WTC11 (cell line): Measurements from ENCODE around the gene PPEF1. TPM values are rescaled to one million over a fixed set of nuclear protein-coding genes. Genes with fewer than 3 reads are reported as not detected.
A peak's percentile ranks its signal among the peaks of the same experiment; 100 is the strongest.

ENCODE experiments used
- ATAC-seq: fragments of 200-7000 bp; cut with Tn5 transposase; 2 replicates; pipeline ENCODE4 v1.10.0; 2021; ENCODE audit warnings: mild to moderate bottlenecking, moderate library complexity
- Bru-seq: library from RNA; stranded (reverse); fragments of 400-500 nt; gene quantifications from one replicate; lab custom pipeline; 2021; lab: Mats Ljungman, UMichigan
- CTCF ChIA-PET: fragments of 300-600 bp; sonication (Branson Sonifier 250); formaldehyde crosslinking; loops from one replicate; lab custom pipeline; 2021; ENCODE audit warnings: antibody characterized with exemption; lab: Charles Lee
- POLR2A ChIA-PET: fragments of 350-600 bp; sonication (Branson Sonifier 250); formaldehyde crosslinking; loops from one replicate; lab custom pipeline; 2021; ENCODE audit warnings: antibody characterized with exemption; lab: Charles Lee
- DNase-seq: peaks from one replicate; pipeline ENCODE4 v3.0.0; 2021; ENCODE audit warnings: low spot score
- H3K27ac Mint-ChIP-seq: 2 replicates; pipeline ENCODE4 v1.8.0; 2021; ENCODE audit warnings: mixed read lengths
- H3K27me3 Mint-ChIP-seq: 2 replicates; pipeline ENCODE4 v1.8.0; 2021; ENCODE audit warnings: low read depth, mild to moderate bottlenecking, moderate library complexity, mixed read lengths
- H3K36me3 Mint-ChIP-seq: 2 replicates; pipeline ENCODE4 v1.8.0; 2021; ENCODE audit warnings: mixed read lengths
- H3K4me1 Mint-ChIP-seq: 2 replicates; pipeline ENCODE4 v1.8.0; 2022; ENCODE audit warnings: mixed read lengths
- H3K4me3 Mint-ChIP-seq: 2 replicates; pipeline ENCODE4 v1.8.0; 2021; ENCODE audit warnings: mild to moderate bottlenecking, moderate library complexity, mixed read lengths
- H3K9me3 Mint-ChIP-seq: 2 replicates; pipeline ENCODE4 v1.8.0; 2021; ENCODE audit warnings: mixed read lengths
- ATF3 ChIP-seq: sonication (generic); formaldehyde crosslinking; conservative IDR thresholded peaks from 2 replicates; pipeline ENCODE4 v1.8.1; 2022; ENCODE audit warnings: mild to moderate bottlenecking, missing genetic modification reagents
- E2F5 ChIP-seq: sonication (generic); formaldehyde crosslinking; IDR thresholded peaks from 2 replicates; pipeline ENCODE4 v1.8.1; 2022; ENCODE audit warnings: mild to moderate bottlenecking, moderate library complexity, missing genetic modification reagents
- ERG ChIP-seq: fragments of 250-450 bp; sonication (Bioruptor Pico); IDR thresholded peaks from 2 replicates; pipeline ENCODE4 v1.8.0; 2021; ENCODE audit warnings: mild to moderate bottlenecking
- FOXP4 ChIP-seq: sonication (generic); formaldehyde crosslinking; IDR thresholded peaks from 2 replicates; pipeline ENCODE4 v1.8.0; 2022; ENCODE audit warnings: mild to moderate bottlenecking, missing genetic modification reagents
- HMGXB4 ChIP-seq: sonication (generic); formaldehyde crosslinking; IDR thresholded peaks from 2 replicates; pipeline ENCODE4 v1.8.1; 2023; ENCODE audit warnings: mild to moderate bottlenecking, moderate library complexity, missing genetic modification reagents
- KAT7 ChIP-seq: sonication (generic); formaldehyde crosslinking; IDR thresholded peaks from 2 replicates; pipeline ENCODE4 v1.8.1; 2023; ENCODE audit warnings: missing genetic modification reagents, mild to moderate bottlenecking, borderline replicate concordance
- MXD4 ChIP-seq: fragments of 250-450 bp; sonication (Bioruptor Pico); IDR thresholded peaks from 2 replicates; pipeline ENCODE4 v1.8.0; 2021; ENCODE audit warnings: mild to moderate bottlenecking, moderate library complexity, borderline replicate concordance
- MYBL2 ChIP-seq: sonication (generic); formaldehyde crosslinking; IDR thresholded peaks from 2 replicates; pipeline ENCODE4 v1.8.1; 2023; ENCODE audit warnings: mild to moderate bottlenecking, moderate library complexity, missing genetic modification reagents
- NFE2L1 ChIP-seq: sonication (generic); formaldehyde crosslinking; IDR thresholded peaks from 2 replicates; pipeline ENCODE4 v1.8.1; 2023; ENCODE audit warnings: missing genetic modification reagents
- NR2C2 ChIP-seq: sonication (generic); formaldehyde crosslinking; IDR thresholded peaks from 2 replicates; pipeline ENCODE4 v1.8.0; 2022; ENCODE audit warnings: mild to moderate bottlenecking, missing genetic modification reagents
- NR3C1 ChIP-seq: sonication (generic); formaldehyde crosslinking; conservative IDR thresholded peaks from 2 replicates; pipeline ENCODE4 v1.8.1; 2023; ENCODE audit warnings: low read depth, mild to moderate bottlenecking, missing genetic modification reagents
- PRDM15 ChIP-seq: sonication (generic); formaldehyde crosslinking; IDR thresholded peaks from 2 replicates; pipeline ENCODE4 v1.8.0; 2022; ENCODE audit warnings: missing genetic modification reagents
- PRRX2 ChIP-seq: fragments of 250-450 bp; sonication (Bioruptor Pico); IDR thresholded peaks from 2 replicates; pipeline ENCODE4 v1.8.0; 2021; ENCODE audit warnings: mild to moderate bottlenecking
- SMAD3 ChIP-seq: sonication (generic); formaldehyde crosslinking; IDR thresholded peaks from 2 replicates; pipeline ENCODE4 v1.8.0; 2022; ENCODE audit warnings: missing genetic modification reagents, mild to moderate bottlenecking, borderline replicate concordance
- SOX15 ChIP-seq: fragments of 250-450 bp; sonication (Bioruptor Pico); IDR thresholded peaks from 2 replicates; pipeline ENCODE4 v1.9.0; 2021; ENCODE audit warnings: mild to moderate bottlenecking
- TEAD1 ChIP-seq: sonication (generic); formaldehyde crosslinking; IDR thresholded peaks from 2 replicates; pipeline ENCODE4 v1.8.0; 2022; ENCODE audit warnings: mild to moderate bottlenecking, missing genetic modification reagents
- ZBTB43 ChIP-seq: sonication (generic); formaldehyde crosslinking; IDR thresholded peaks from 2 replicates; pipeline ENCODE4 v1.8.1; 2023; ENCODE audit warnings: mild to moderate bottlenecking, missing genetic modification reagents
- ZMAT4 ChIP-seq: fragments of 250-450 bp; sonication (Bioruptor Pico); IDR thresholded peaks from 2 replicates; pipeline ENCODE4 v1.9.0; 2021; ENCODE audit warnings: mild to moderate bottlenecking
- long read RNA-seq, 3 experiments: library from RNA in 1 of 3; library from capped mRNA in 1 of 3; library from polyadenylated mRNA in 1 of 3; unstranded in 2 of 3; stranded (forward) in 1 of 3; transcript quantifications; one replicate each; pipeline ENCODE4 v2.0.0, GENCODE V29; 2021
- total RNA-seq: library from RNA; stranded (reverse); gene quantifications from 3 replicates; pipeline ENCODE4 v1.2.3, GENCODE V29; 2021

The PPEF1 gene
- total RNA-seq, result 0.31 to 1.2 TPM (median 0.94 TPM) in 3 replicates
- Bru-seq, nascent RNA, result percentile 12 among the genes with signal in this experiment
- long read RNA-seq, experiment 1, result 0 reads
- long read RNA-seq, experiment 2, result 0 reads
- long read RNA-seq, experiment 3, result 0 reads

- Mint-ChIP-seq H3K36me3 (no peaks in the 10 kb centered on the region), H3K4me1 (peaks cover 5% of the 10 kb centered on the region), H3K27me3 (no peaks in the 10 kb centered on the region; the same call in 1 of the 2 replicates), H3K9me3 (no peaks in the 10 kb centered on the region), H3K4me3 (no peak within 1 kb of the TSS), H3K27ac (no peak within 1 kb of the TSS)
- ChIA-PET CTCF (interaction anchor here (1.5 kb wide), 1 partner anchor 179 kb away, joined by 4 read pairs; no protein-coding TSS in a partner anchor), POLR2A (no interaction called here)
- ATAC-seq, result no peak
- no peak for DNase-seq
- no peak for TF ChIP-seq NR2C2
- TF ChIP-seq TEAD1 (CRISPR knock-in tag), result no peak
- TF ChIP-seq PRDM15 (CRISPR knock-in tag), result no peak
- no peak for TF ChIP-seq FOXP4 (CRISPR knock-in tag)
- TF ChIP-seq MYBL2 (CRISPR knock-in tag), result no peak
Observed at GRCh38 chrX:18707426-18708049, at the start of gene PPEF1. PPEF1 (plus strand) TSS chrX:18707645; CDS start chrX:18707781, 136 bp downstream.

- Mint-ChIP-seq H3K27me3 (no peaks in the 10 kb centered on the region), H3K9me3 (peaks cover 3% of the 10 kb centered on the region; the same call in 1 of the 2 replicates), H3K36me3 (no peaks in the 10 kb centered on the region), H3K27ac (no peak overlapping the region), H3K4me3 (no peak overlapping the region), H3K4me1 (no peaks in the 10 kb centered on the region)
- no peak for DNase-seq
- TF ChIP-seq ATF3 (CRISPR knock-in tag) (no peak), PRDM15 (CRISPR knock-in tag) (no peak), NR3C1 (no peak), MXD4 (CRISPR knock-in tag) (no peak), ZMAT4 (CRISPR knock-in tag) (no peak), ZBTB43 (CRISPR knock-in tag) (no peak), NFE2L1 (no peak), SOX15 (CRISPR knock-in tag) (no peak), HMGXB4 (CRISPR knock-in tag) (no peak), PRRX2 (CRISPR knock-in tag) (no peak), KAT7 (CRISPR knock-in tag) (no peak), SMAD3 (CRISPR knock-in tag) (no peak), ERG (CRISPR knock-in tag) (no peak), E2F5 (CRISPR knock-in tag) (no peak)
- ATAC-seq, result no peak
- CTCF ChIA-PET, result no interaction called here
- POLR2A ChIA-PET, result no interaction called here
Observed at GRCh38 chrX:18661273-18661672, 46.2 kb upstream of the PPEF1 start.
